Prostate gland (tissue), 2 donors: Measurements from ENCODE around the gene SLC17A4.

Experiments
- CTCF ChIP-seq, 4 experiments: fragments of 200-600 bp in 2 of 4; fragments of 450-650 bp in 2 of 4; sonication (generic) in 2 of 4; IDR thresholded peaks; 1 replicate in 3 of 4; 2 replicates in 1 of 4; pipeline ENCODE4 v1.5.1; 2016 to 2019; ENCODE audit warnings: antibody characterized with exemption in 4 of 4, mild to moderate bottlenecking in 2 of 4, moderate library complexity in 2 of 4
- POLR2A ChIP-seq: fragments of 450-650 bp; IDR thresholded peaks from one replicate; pipeline ENCODE4 v1.6.1; 2016; ENCODE audit warnings: antibody characterized with exemption, mild to moderate bottlenecking

- TF ChIP-seq POLR2A (no peak), CTCF (IDR thresholded peaks at IDR 0.05) (no peak)
These were observed 39.8 kb upstream of the SLC17A4 start for GRCh38 chr6:25714765-25715164.
